Measurements from ENCODE around the gene DLGAP1.
"Not testable (repeated sequence)": the region's sequence is repeated elsewhere in the genome, so short reads cannot be mapped to it uniquely, and the experiment has no call there.

DLGAP1 gene

GRCh38 chr18:4385876-4386275 lies 69.2 kb downstream of the DLGAP1 start:
- no peak for DNase-seq (ENCODE audit: low read depth in 2 of 2)

- no peak for DNase-seq (ENCODE audit: low read depth in 2 of 2)
Observed at GRCh38 chr18:4384932-4385331, 70.2 kb downstream of the DLGAP1 start.

GRCh38 chr18:4374564-4374963 lies 80.5 kb downstream of the DLGAP1 start:
- no peak for DNase-seq (ENCODE audit: low read depth in 2 of 2)

GRCh38 chr18:4369705-4370104 lies 85.4 kb downstream of the DLGAP1 start:
- DNase-seq (ENCODE audit: low read depth in 2 of 2) = no peak

GRCh38 chr18:4360221-4360715 lies 94.8 kb downstream of the DLGAP1 start:
- no peak for DNase-seq (ENCODE audit: low read depth in 2 of 2)

GRCh38 chr18:4358618-4359017 lies 96.5 kb downstream of the DLGAP1 start:
- no peak for DNase-seq (ENCODE audit: low read depth in 2 of 2)

- no peak for DNase-seq (ENCODE audit: low read depth in 2 of 2)
Observed at GRCh38 chr18:4357579-4357978, 97.5 kb downstream of the DLGAP1 start.

GRCh38 chr18:4356929-4357328 lies 98.2 kb downstream of the DLGAP1 start:
- no peak for DNase-seq (ENCODE audit: low read depth in 2 of 2)

- DNase-seq (ENCODE audit: low read depth in 2 of 2) = no peak
Observed at GRCh38 chr18:4353853-4354418, 101.2 kb downstream of the DLGAP1 start.

- no peak for DNase-seq (ENCODE audit: low read depth in 2 of 2)
Observed at GRCh38 chr18:4352746-4353551, 102.2 kb downstream of the DLGAP1 start.

- DNase-seq (ENCODE audit: low read depth in 2 of 2) = no peak
Observed at GRCh38 chr18:4351005-4351404, 104.1 kb downstream of the DLGAP1 start.

- no peak for DNase-seq (ENCODE audit: low read depth in 2 of 2)
Observed at GRCh38 chr18:4335386-4335785, 119.7 kb downstream of the DLGAP1 start.

- DNase-seq (ENCODE audit: low read depth in 2 of 2) = no peak
Observed at GRCh38 chr18:4333043-4333442, 122.1 kb downstream of the DLGAP1 start.

- DNase-seq (ENCODE audit: low read depth in 2 of 2) = no peak
Observed at GRCh38 chr18:4319738-4320677, 135.1 kb downstream of the DLGAP1 start.

- no peak for DNase-seq (ENCODE audit: low read depth in 2 of 2)
Observed at GRCh38 chr18:4318311-4318710, 136.8 kb downstream of the DLGAP1 start.

- not testable (repeated sequence) for DNase-seq (ENCODE audit: low read depth in 2 of 2)
Observed at GRCh38 chr18:4311945-4312344, 143.2 kb downstream of the DLGAP1 start.

- no peak for DNase-seq (ENCODE audit: low read depth in 2 of 2)
Observed at GRCh38 chr18:4311136-4311535, 144.0 kb downstream of the DLGAP1 start.

GRCh38 chr18:4309227-4309626 lies 145.9 kb downstream of the DLGAP1 start:
- no peak for DNase-seq (ENCODE audit: low read depth in 2 of 2)

GRCh38 chr18:4308576-4308975 lies 146.5 kb downstream of the DLGAP1 start:
- no peak for DNase-seq (ENCODE audit: low read depth in 2 of 2)

GRCh38 chr18:4299395-4299794 lies 155.7 kb downstream of the DLGAP1 start:
- DNase-seq (ENCODE audit: low read depth in 2 of 2) = no peak

GRCh38 chr18:4293337-4293736 lies 161.8 kb downstream of the DLGAP1 start:
- no peak for DNase-seq (ENCODE audit: low read depth in 2 of 2)

- DNase-seq (ENCODE audit: low read depth in 2 of 2) = no peak
Observed at GRCh38 chr18:4292696-4293095, 162.4 kb downstream of the DLGAP1 start.

All from stimulated activated CD8-positive, alpha-beta memory T cell treated with anti-CD3 and anti-CD28 coated beads, Interleukin-15, amount 100 ng/mL, for 4 hours (primary cell).